Choroid plexus epithelial cell (primary cell): ENCODE data around the gene TMEM233.
"Not testable (repeated sequence)": the region's sequence is repeated elsewhere in the genome, so short reads cannot be mapped to it uniquely, and the experiment has no call there.

Source experiments
- DNase-seq: peaks from one replicate; pipeline ENCODE4 v3.0.0-alpha.2; 2010; ENCODE audit warnings: low read depth
- H3K4me3 ChIP-seq: 2 replicates; pipeline ENCODE4 v1.5.1; 2011; ENCODE audit warnings: low read depth, mild to moderate bottlenecking, control low read depth, low read length, moderate library complexity
- TF ChIP-seq, protein P1 (sequence below): conservative IDR thresholded peaks from 2 replicates; pipeline ENCODE4 v1.5.1; 2011; ENCODE audit warnings: low read depth, mild to moderate bottlenecking, control low read depth, inconsistent platforms, low read length, moderate library complexity

TMEM233 gene

DNA sequence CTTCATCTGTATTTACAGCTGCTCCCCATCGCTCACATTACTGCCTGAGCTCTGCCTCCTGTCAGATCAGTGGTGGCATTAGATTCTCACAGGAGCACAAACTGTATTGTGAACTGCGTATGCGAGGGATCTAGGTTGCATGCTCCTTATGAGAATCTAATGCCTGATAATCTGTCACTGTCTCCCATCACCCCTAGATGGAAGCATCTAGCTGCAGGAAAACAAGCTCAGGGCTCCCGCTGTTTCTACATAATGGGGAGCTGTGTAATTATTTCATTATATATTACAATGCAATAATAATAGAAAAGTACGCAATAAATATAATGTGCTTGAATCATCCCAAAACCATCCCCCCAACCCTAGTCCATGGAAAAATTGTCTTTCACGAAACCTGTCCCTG, 64.6 kb downstream of the TMEM233 start:
- TF ChIP-seq, protein P1, sequence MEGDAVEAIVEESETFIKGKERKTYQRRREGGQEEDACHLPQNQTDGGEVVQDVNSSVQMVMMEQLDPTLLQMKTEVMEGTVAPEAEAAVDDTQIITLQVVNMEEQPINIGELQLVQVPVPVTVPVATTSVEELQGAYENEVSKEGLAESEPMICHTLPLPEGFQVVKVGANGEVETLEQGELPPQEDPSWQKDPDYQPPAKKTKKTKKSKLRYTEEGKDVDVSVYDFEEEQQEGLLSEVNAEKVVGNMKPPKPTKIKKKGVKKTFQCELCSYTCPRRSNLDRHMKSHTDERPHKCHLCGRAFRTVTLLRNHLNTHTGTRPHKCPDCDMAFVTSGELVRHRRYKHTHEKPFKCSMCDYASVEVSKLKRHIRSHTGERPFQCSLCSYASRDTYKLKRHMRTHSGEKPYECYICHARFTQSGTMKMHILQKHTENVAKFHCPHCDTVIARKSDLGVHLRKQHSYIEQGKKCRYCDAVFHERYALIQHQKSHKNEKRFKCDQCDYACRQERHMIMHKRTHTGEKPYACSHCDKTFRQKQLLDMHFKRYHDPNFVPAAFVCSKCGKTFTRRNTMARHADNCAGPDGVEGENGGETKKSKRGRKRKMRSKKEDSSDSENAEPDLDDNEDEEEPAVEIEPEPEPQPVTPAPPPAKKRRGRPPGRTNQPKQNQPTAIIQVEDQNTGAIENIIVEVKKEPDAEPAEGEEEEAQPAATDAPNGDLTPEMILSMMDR = peak; percentile 6
- not testable (repeated sequence) for H3K4me3 ChIP-seq, DNase-seq

GRCh38 chr12:119659289-119659897, 65.8 kb downstream of the TMEM233 start:
- H3K4me3 ChIP-seq = no peak overlapping the region
- TF ChIP-seq, protein P1 = peak; percentile 91
- peak; percentile 48 for DNase-seq

DNA sequence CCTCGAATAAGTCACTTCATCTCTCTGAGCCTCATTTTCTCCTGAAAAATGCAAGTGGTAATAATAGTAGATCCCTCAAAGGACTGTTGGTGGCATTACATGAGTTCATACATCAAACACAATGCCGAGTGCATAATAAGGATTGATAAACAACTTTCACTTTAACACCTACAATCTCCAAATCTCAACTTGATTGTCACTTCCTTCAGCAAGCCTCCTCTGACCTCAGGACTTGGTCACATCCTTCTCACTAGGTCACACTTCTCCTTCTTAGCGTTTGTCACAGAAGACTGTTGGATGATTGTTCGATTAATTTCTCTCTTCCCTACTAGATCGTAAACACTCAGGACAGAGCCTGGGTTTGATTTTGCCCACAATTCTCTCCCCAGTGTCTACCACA, 66.5 kb downstream of the TMEM233 start:
- TF ChIP-seq, protein P1 = no peak
- no peak overlapping the region for H3K4me3 ChIP-seq
- no peak for DNase-seq

- H3K4me3 ChIP-seq = no peak overlapping the region
- TF ChIP-seq, protein P1 = no peak
- no peak for DNase-seq
Observed at GRCh38 chr12:119661882-119662281, 68.3 kb downstream of the TMEM233 start.

- TF ChIP-seq, protein P1 = no peak
Observed at GRCh38 chr12:119664642-119665041, 71.1 kb downstream of the TMEM233 start.

GRCh38 chr12:119665164-119665929, 71.8 kb downstream of the TMEM233 start:
- TF ChIP-seq, protein P1 = no peak
- DNase-seq = no peak
- H3K4me3 ChIP-seq = no peak overlapping the region

More at GRCh38 chr12:119664642-119665041, 71.1 kb downstream of the TMEM233 start:
- H3K4me3 ChIP-seq = no peak overlapping the region
- DNase-seq = no peak

DNA sequence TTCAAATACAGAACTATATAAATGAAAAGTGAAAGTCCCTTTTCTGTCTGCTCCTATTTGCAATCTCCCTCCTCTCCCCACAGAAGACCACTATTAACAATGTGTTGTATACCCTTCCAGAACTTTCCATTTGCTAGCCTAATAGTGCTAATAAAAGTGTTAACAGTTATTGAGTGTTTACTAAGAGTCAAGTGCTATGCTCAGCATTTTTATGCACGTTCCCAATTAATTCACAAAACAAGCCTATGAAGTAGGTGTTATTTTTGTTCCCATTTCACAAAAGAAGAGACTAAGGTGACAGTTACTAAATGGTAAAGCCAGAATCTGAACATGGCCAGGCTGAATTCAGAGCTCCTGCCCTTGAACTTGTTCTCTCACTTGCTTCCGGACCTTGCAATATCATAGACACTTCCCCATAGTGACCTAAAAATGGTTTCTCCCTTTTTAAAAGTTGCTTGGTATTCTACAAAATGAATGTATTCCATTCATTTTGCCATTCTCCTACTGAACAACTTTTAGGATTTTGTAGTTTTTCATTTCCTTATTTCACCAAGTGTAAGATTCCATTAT, 72.7 kb downstream of the TMEM233 start:
- TF ChIP-seq, protein P1 = no peak
- H3K4me3 ChIP-seq = no peak overlapping the region
- DNase-seq = no peak
